PC-9 (cell line): Measurements from ENCODE around the gene BBS9.

Experiments used
- EZH2 ChIP-seq: fragments of 200-600 bp; sonication (generic); IDR thresholded peaks from 2 replicates; pipeline ENCODE4 v1.8.0; 2017; ENCODE audit warnings: antibody characterized with exemption, low read depth
- TF ChIP-seq, protein P1 (sequence below): fragments of 200-600 bp; sonication (generic); conservative IDR thresholded peaks from 2 replicates; pipeline ENCODE4 v1.6.1; 2017; ENCODE audit warnings: mixed run types, antibody characterized with exemption, mild to moderate bottlenecking, moderate library complexity

GRCh38 chr7:33411020-33411419 lies 281.7 kb downstream of the BBS9 start:
- TF ChIP-seq, protein P1, sequence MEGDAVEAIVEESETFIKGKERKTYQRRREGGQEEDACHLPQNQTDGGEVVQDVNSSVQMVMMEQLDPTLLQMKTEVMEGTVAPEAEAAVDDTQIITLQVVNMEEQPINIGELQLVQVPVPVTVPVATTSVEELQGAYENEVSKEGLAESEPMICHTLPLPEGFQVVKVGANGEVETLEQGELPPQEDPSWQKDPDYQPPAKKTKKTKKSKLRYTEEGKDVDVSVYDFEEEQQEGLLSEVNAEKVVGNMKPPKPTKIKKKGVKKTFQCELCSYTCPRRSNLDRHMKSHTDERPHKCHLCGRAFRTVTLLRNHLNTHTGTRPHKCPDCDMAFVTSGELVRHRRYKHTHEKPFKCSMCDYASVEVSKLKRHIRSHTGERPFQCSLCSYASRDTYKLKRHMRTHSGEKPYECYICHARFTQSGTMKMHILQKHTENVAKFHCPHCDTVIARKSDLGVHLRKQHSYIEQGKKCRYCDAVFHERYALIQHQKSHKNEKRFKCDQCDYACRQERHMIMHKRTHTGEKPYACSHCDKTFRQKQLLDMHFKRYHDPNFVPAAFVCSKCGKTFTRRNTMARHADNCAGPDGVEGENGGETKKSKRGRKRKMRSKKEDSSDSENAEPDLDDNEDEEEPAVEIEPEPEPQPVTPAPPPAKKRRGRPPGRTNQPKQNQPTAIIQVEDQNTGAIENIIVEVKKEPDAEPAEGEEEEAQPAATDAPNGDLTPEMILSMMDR, result no peak
- no peak for TF ChIP-seq EZH2
